ENCODE results near the gene CDH12.

Gene CDH12

GRCh38 chr5:22757776-22758175, 95.4 kb downstream of the CDH12 start:
- no peak for DNase-seq

GRCh38 chr5:22754155-22754554, 99.0 kb downstream of the CDH12 start:
- DNase-seq, result no peak

GRCh38 chr5:22751536-22751935, 101.6 kb downstream of the CDH12 start:
- no peak for DNase-seq

- no peak for DNase-seq
Observed at GRCh38 chr5:22736443-22737003, 116.6 kb downstream of the CDH12 start.

- DNase-seq, result no peak
Observed at GRCh38 chr5:22734907-22735306, 118.2 kb downstream of the CDH12 start.

- DNase-seq, result no peak
Observed at GRCh38 chr5:22728610-22729009, 124.5 kb downstream of the CDH12 start.

- DNase-seq, result no peak
Observed at GRCh38 chr5:22722491-22722890, 130.7 kb downstream of the CDH12 start.

GRCh38 chr5:22722056-22722455, 131.1 kb downstream of the CDH12 start:
- no peak for DNase-seq

- DNase-seq, result no peak
Observed at GRCh38 chr5:22719842-22720241, 133.3 kb downstream of the CDH12 start.

- DNase-seq, result no peak
Observed at GRCh38 chr5:22710660-22711059, 142.5 kb downstream of the CDH12 start.

GRCh38 chr5:22709743-22710142, 143.4 kb downstream of the CDH12 start:
- no peak for DNase-seq

- DNase-seq, result no peak
Observed at GRCh38 chr5:22708770-22709328, 144.3 kb downstream of the CDH12 start.

- no peak for DNase-seq
Observed at GRCh38 chr5:22706901-22707300, 146.2 kb downstream of the CDH12 start.

GRCh38 chr5:22699319-22699718, 153.8 kb downstream of the CDH12 start:
- DNase-seq, result no peak

GRCh38 chr5:22693121-22693520, 160.0 kb downstream of the CDH12 start:
- no peak for DNase-seq

- DNase-seq, result no peak
Observed at GRCh38 chr5:22683050-22683449, 170.1 kb downstream of the CDH12 start.

GRCh38 chr5:22678886-22679285, 174.3 kb downstream of the CDH12 start:
- DNase-seq, result no peak

GRCh38 chr5:22673131-22673530, 180.0 kb downstream of the CDH12 start:
- no peak for DNase-seq

GRCh38 chr5:22669345-22669744, 183.8 kb downstream of the CDH12 start:
- DNase-seq, result no peak

- DNase-seq, result no peak
Observed at GRCh38 chr5:22665801-22666200, 187.3 kb downstream of the CDH12 start.

- no peak for DNase-seq
Observed at GRCh38 chr5:22663134-22663533, 190.0 kb downstream of the CDH12 start.

GRCh38 chr5:22662391-22662790, 190.8 kb downstream of the CDH12 start:
- no peak for DNase-seq

- DNase-seq, result no peak
Observed at GRCh38 chr5:22651355-22651754, 201.8 kb downstream of the CDH12 start.

GRCh38 chr5:22650511-22650910, 202.6 kb downstream of the CDH12 start:
- no peak for DNase-seq

- DNase-seq, result no peak
Observed at GRCh38 chr5:22649074-22649473, 204.1 kb downstream of the CDH12 start.

Data from activated CD8-positive, alpha-beta memory T cell treated with anti-CD3 and anti-CD28 coated beads, Interleukin-2, amount 50 U/mL, for 48 hours (primary cell).